COLO829 (cell line): ENCODE results near the gene HSD17B10.
"Not testable (repeated sequence)": the region's sequence is repeated elsewhere in the genome, so short reads cannot be mapped to it uniquely, and the experiment has no call there.

Experiments used
- DNase-seq: peaks from one replicate; pipeline ENCODE4 v3.0.0; 2012; ENCODE audit warnings: low spot score

Gene HSD17B10

DNA sequence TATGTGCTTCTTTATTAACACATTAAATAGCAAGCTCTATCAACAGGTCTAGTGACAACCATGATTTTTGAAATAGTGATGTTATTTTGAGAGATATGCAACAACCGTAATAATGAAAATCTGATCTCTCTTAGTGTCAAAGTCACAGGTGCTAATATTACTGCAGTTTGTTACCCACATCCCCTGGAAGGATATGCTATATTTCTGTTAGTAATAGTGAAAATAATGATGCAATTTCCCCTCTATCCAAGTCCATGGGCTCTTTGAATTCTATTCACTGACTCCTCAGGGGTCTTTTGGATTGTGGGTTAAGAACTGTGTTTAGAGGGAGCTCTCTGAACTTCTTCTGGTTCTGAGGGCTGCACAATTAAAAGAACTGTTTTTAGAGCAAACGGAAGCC is 3.0 kb upstream of the HSD17B10 start:
- no peak for DNase-seq

DNA sequence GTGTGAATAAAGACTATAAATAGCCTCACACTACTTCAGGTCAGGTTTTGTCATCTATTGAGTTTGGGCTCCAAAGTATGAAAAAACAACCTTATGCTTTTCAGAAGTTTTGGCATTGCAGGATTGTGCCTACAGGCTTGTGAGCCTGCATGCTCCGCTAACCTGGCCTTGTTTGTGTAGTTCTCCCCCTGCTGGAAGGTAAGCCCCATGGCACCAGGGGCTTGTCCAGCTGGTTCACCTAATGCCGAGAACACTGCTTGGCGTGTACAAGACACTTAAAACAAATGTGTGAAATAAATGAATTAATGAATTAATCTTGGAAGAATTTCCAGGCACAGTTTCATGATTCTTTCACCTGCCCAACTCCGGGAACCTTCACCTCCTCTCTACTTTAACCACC is 1.8 kb upstream of the HSD17B10 start:
- DNase-seq, result peak; percentile 72

GRCh38 chrX:53430231-53430630 is 3.9 kb downstream of the HSD17B10 start:
- DNase-seq, result no peak

GRCh38 chrX:53429755-53430154 is 4.4 kb downstream of the HSD17B10 start:
- no peak for DNase-seq

- DNase-seq, result no peak
These were observed 11.3 kb downstream of the HSD17B10 start, which contains the start of gene RIBC1 for GRCh38 chrX:53422861-53423306. RIBC1 (plus strand) TSS chrX:53422873; CDS start chrX:53426277, 3,404 bp downstream.

DNA sequence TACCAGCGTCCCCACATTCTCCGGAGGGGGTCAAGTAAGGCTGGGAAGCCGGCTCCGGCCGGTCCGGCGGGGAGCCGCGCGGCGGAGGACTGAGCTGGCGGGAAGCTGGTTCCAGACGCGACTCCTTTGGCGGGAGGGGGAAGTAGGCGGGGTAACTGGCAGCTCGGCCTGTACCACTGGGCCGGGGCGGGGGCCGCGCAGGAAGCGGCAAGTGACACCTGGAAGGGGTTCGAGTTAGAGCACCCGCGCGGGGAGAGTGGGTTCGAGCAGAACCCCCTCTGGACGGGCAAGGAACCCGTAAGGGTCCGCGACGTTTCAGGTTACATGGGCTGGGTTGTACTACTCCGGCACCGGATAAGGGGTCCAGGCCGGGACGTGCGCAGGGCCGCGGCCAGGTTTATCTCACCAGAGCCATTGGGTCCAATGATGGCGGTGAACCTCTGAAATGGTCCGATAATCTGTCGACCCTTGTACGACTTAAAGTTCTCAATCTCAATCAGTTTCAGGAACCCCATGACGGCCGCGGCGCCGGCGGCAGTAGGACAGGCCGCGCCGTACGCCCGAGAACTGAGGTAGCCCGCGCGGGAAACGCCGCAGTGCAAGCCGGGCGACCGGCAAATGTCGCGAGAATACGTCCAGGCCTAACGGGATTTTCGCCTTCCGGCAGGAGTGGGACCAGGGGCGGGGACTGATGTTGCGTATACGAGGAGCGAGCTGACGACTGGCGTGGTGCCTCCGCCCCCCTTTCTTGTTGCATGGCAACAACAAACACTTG is 11.9 kb downstream of the HSD17B10 start, which contains the start of gene SMC1A:
Gene SMC1A (minus strand): TSS at position 569 of the 775 bp plus-strand sequence. CDS start 54 bp downstream, at position 515.
- DNase-seq, result peak; percentile 97

DNA sequence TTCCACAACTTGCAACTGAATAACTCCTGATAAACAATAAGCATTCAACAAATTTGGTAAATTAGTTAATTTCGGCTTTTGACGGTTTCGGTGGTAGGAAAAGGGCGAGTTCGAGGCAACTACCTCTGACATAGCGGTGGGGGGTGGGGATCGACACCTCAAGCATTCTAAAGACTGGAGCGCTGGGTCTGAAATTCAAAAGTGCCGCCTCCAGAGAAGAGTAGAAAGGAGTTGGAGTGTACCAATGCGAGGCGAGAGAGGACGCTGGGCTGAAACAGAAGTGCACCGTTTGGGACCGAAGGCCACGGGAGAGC is 12.4 kb downstream of the HSD17B10 start:
- no peak for DNase-seq

- DNase-seq, result no peak
These were observed 13.0 kb downstream of the HSD17B10 start for GRCh38 chrX:53421125-53421524.

DNA sequence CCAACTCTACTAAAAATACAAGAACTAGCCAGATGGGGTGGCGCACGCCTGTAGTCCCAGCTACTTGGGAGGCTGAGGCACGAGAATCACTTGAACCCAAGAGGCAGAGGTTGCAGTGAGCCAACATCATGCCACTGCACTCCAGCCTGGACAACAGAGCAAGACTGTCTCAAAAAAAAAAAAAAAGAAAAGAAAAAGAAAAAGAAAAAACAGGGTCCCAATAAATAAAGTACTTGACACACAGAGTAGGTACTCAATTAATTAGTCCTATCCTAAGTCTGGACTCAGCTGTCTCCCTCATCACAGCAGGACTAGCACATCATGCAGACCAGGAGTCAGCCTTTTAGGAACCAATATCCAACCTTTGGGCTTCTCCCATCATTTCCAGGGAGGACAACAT is 13.8 kb downstream of the HSD17B10 start:
- DNase-seq, result not testable (repeated sequence)

- no peak for DNase-seq
These were observed 21.7 kb downstream of the HSD17B10 start for GRCh38 chrX:53412446-53412845.

- no peak for DNase-seq
These were observed 30.6 kb downstream of the HSD17B10 start for GRCh38 chrX:53403535-53403934.

- no peak for DNase-seq
These were observed 36.0 kb downstream of the HSD17B10 start for GRCh38 chrX:53398216-53398615.

DNA sequence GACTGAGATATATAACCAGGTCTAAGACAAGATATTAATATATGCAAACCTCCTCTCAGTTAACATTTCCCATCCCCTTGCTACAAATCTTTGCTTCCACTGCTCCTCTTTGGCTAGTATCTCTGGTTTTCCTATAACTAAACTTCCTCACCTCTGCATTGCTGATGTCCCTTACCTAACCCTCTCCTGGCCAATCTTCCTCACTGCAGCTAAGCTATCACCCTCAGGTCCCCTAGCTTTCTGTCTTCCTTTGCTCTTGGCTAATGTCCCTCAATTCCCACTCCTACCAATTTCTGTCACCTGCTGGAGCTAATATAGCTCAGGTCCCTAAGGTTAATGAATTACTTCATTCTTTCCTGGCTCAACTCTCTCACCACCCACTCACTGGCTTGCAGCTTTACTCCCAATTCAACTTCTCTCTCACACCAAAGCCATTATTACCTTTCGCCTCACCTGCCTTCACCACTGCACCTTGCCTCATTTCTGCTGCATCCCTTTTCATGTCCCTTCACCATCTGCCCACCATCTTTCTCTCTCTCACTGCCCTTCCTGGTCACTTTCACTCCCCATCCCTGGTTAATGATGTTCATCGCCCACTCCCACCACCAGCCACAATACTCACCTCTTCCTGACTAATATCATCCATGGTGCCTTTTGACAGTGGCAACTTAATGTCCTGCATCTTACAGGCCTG is 38.4 kb downstream of the HSD17B10 start:
- no peak for DNase-seq

DNA sequence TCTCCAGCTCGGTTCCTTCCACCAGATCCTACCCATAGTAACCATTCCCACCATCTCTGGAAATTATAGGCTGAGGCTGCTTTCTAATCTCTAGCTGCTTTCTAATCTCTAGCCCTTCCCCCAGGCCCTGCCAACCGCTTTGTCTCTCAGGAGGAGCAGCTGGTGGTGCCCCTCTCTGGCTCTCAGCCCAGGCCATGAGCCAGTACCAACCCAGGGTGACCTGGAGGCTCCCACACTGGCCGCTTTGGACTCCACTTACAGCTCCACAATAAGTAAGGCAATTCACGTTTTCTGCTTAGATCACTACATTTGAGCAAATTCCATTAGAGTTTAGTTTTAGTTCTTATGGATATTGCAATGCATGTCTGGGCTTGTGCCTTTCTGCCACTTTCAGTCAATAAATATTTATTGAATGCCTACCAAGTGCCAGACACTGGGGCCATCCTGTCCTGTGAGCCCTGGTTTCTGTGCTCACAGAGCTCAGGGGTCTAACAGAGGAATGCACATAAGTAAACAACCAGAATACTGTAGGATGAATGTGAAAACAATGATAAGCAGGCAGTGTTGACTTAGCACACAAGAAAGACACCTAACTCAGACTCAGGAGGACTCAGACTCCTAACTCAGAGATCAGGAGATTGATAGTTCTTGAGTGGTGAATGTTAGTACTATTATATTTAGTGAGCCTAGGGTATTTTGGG is 50.6 kb downstream of the HSD17B10 start:
- no peak for DNase-seq
